Dermis microvascular lymphatic vessel endothelial cell (primary cell): Measurements from ENCODE around the gene DMD. TPM values are rescaled to one million over a fixed set of nuclear protein-coding genes. Genes with fewer than 3 reads are reported as not detected.
"Not testable (repeated sequence)": the region's sequence is repeated elsewhere in the genome, so short reads cannot be mapped to it uniquely, and the experiment has no call there.

Experiments used
- DNase-seq, 2 donors: peaks; one replicate each; pipeline versions ENCODE4 v3.0.0 to v3.0.0-alpha.2; 2010; ENCODE audit warnings: low read depth in 2 of 2
- total RNA-seq: library from RNA; depleted of rRNA; stranded (reverse); fragments of >200 nt; gene quantifications from 2 replicates; pipeline ENCODE4 v1.2.1, GENCODE V29; 2014

Gene DMD
- total RNA-seq, 1 donor from 2014 or later, result 1.8 TPM

DNA sequence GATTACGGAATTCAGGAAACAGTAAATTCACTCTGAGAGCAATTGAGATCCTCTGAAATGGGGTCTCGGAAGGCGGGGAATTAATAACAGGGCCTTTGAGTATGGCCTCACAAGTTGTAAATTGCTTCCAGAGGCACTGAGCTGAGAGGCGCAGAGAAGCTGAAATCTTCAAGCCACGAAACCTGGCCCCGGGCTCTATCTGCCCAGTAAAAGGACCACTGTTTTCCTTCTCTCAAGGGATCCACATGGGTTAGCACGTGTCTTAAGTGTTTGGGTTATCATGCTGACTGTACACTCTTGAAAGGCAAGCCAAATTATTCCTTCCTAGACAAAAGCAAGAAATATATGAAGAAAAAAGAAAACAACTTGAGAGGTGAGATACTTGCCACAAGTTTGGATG lies 1126.6 kb downstream of the DMD start:
- no peak for DNase-seq

DNA sequence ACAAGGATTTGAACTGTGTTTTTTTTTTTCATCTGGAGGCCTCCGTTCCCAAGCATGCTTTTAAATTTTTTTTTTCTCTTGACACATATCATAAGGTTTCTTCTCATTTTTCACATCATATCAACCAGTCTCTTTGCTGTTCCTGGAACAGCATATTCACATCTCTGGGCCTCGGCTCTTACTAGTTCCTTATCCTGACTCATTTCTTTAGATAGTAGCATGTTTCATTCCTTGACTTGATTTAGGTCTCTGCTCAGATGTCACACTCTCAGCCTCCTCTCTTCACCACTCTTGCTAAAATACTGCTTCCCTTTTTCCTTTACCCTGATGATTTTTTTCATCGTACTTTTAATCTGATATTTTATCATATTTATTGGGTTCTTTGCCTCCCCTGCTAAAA lies 1163.1 kb downstream of the DMD start:
- no peak for DNase-seq

DNA sequence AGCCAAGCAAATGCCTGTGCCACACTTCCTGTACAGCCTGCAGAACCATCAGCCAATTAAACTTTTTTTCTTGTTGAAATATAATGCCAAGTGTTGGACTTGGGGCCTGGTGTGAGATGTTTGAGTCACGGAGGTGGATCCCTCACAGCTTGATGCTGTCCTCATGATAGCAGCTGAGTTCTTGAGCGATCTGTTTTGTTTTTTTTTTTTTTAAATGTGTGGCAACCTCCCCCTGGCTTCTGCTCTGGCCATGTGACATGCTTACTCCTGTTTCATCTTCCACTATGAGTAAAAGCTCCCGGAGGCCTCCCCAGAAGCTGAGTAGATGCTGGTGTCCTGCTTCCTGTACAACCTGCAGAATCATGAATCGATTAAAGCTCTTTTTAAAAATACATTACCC lies 1166.2 kb downstream of the DMD start:
- no peak for DNase-seq

DNA sequence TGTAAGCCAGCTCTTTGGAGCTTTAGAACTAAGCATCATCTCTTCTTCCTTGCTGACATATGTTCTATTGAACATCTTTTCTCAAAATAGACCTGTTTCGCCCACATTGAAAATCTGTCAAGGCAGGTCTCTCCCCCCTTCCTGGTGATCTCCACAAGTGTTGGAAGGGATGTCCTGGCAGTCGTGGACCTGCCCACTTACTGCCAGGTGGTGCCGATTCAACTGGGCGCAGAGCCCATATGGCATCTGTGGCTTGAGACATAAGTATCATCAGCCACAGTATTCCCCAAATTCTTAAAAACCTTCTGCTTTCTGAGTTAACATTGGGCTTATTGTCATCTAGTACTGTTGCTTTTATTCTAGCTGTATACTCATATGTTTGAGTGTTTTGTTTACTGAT lies 1170.2 kb downstream of the DMD start:
- no peak for DNase-seq

DNA sequence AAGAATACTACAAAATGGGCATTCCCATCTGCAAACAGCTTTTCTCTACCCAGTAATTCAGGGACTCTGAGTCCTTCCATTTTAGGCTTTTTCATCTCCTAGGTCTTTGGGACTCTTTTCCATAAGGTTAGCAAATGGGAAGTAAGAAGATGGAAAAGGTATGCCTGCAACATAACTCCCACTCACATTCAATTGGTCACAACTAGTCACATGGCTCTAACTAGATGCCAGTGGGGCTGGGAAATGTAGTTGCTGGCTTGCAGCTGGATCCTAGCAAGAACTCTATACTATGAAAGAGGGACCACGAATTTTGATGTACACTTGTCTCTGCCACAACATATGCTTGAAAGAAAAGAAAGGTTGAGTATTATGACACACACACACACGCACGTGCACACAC lies 1184.6 kb downstream of the DMD start:
- no peak for DNase-seq

DNA sequence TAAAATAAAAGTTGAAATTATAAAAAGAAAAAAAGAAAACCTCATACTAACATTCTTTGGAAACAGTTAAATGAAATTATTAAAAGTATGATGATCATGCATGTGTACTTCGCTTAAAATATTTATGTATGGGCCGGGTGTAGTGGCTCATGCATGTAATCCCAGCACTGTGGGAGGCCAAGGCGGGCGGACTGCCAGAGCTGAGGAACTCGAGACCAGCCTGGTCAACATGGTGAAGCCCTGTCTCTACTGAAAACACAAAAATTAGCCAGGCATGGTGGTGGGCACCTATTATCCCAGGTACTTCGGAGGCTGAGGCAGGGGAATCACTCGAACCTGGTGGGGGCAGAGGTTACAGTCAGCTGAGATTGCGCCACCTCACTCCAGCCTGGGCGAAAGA lies 1187.3 kb downstream of the DMD start:
- no peak for DNase-seq

DNA sequence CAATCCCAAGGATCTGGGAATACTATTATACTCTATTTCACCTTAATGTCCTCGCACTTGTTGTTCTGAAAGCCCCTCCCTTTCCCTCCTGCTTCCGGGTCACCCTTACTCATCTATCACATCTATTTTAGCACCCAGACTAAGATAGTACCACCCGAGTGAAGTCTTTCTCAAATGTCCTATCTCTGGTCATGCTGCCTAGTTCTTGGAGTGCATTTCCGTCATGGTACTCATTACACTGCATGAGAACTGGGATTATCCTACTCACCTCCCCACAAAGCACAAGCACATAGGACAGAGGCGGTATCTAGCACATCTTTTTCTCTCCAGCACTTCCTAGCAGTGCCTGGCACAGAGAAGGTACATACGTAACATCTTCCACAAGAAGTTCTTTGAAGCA lies 1195.2 kb downstream of the DMD start:
- DNase-seq, result no peak

DNA sequence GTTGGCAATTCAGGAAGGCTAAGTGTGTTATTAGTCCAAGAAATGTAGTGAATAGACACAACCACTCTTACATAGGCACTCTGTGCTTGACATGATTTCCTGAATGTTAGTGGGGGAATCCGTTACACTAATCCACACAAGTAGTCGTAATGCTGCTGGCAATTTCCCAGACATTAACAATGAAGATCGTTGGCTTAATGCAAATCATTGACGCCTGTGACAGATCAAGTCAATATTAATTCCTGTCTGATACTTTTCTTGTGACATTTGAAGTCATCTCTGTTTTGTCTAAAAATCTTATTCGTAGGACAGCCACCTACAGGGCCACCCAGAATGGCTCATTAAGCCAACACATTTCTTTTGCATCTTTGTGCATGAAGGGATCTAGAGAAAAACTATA lies 1200.4 kb downstream of the DMD start:
- DNase-seq, result no peak

DNA sequence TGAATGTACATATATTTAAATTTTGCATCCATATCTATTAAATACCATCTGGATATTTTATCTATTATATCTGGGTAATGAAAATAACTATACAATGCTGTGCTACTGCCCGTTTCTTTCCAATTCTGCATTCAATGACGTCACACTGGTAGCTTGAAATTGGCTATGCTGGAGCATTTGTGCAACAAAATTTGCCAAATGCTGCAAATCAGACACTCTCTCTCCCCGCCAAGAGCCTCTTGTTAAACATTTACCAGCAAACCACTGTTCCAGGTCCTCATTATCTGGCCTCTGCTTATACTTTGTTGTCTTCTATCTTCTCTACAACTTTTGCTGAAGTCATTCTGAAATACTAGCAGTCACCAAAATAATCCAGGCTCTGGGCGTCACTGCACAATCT lies 1201.1 kb downstream of the DMD start:
- no peak for DNase-seq

DNA sequence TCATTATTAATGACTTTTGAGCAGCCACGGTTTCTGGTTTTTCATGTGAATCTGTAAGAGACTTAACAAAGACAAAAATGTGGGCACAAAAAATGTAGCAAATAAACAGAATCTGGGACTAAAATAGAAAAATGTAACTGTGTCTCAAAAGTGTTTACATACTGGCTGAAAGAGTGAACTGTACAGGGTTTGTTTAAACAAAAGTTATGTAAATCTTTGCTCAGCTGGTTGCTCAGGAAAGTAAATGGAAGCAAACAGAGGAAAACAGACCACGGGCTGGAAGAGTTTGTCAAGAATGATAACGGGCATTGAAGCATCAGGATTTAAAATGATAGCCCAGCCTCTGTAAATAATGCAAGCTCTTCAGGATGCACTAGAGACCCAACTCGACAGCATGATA lies 1217.7 kb downstream of the DMD start:
- no peak for DNase-seq

DNA sequence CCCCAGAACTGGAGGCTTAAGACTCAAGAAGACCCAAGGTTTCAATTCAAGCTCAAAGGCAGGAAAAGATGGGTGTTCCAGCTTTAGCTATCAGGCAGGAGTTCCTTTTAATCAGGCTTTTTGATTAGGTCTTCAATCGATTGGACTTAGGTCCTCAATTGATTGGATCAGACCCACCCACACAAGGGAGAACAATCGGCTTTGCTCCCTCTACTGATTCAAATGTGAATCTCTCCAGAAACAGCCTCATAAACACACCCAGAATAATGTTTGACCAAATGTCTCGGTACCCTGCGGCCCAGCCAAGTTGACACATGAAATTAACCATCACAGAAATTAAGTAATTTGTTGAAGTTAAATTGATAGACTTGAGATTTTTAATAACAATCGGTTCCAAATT lies 1222.4 kb downstream of the DMD start:
- DNase-seq, result no peak

DNA sequence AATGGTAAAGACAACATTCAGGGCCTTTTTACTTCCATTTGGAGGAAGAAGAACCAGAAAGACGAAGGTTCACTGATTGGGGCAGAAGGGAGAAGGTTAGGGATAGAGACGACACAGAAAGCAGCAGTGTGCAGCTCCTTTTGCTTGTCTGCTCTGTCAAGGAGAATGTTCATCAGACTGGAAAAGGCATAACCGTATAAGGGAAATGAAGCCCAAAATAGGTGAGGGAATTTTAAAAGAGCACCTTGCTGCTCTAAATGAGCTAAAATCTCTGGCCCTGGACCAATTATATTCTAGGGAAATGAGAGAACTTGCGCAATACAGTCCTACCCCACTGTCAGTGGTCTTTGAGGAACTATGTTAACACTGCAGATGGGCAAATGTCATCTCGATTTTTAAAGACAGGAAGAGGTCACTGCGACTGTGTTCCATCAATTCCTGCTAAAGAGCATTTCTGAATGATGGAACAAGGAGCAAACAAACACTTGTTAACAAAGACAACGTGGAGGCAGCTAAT lies 1229.7 kb downstream of the DMD start:
- no peak for DNase-seq

DNA sequence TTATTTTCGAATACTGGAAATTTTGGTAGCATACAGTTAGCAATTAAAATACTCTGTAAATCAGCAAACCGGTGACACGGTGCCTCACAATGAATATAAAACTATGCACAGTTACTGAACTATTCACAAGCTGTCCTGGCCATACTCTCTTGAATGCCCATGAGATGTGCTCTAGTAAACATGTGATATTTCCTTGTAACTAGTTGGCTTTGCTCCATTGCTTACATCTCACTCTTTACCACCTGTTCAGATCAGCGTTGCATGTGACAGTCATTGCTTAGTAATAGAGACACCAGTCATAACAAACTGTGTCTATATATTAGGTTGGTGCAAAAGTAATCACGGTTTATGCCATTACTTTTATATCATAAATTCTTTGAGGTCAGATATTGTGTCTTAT lies 1241.6 kb downstream of the DMD start:
- no peak for DNase-seq

DNA sequence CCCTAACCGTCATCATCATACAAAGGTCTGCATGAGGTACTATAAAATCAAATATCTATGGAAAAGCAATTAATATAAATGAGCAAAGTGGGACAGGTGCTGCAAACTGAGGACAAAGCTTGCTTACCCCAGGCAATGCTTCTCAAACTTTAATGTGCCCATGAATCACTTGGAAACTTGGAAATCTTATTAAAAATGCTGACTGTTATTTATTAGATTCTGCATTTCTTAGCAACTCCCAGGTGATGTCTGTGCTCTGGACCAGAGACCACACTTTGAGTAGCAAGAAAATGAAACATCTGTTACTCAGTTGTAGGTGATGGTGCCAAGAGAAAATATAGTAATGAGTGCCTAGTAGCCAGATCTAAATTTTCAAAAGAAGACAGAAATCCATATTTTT lies 1249.1 kb downstream of the DMD start:
- no peak for DNase-seq

DNA sequence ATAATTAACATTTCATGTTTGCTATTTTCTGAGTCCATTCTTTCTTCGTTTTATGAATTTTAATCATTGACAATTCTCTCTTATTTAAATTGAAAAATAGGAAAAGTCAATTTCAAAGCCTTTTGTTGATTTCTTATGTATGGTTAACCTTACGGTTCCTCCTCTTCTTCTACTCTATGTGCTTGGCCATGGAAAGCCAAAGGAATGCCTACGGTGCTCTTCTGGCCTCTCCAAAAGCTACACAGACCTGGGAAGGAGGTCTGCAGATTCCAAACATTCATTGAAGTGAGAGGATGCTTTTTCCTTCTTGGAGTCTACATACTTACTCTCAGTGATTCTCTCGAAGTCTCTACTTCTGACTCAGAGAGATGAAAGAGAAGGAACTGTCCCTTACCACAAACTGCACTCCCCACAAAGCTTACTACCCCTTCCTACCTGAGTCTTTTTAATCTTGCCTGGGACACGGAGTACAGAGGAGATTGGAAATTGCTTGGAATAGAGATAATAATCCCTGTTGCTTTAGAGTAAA lies 1276.4 kb downstream of the DMD start:
- DNase-seq, result no peak

DNA sequence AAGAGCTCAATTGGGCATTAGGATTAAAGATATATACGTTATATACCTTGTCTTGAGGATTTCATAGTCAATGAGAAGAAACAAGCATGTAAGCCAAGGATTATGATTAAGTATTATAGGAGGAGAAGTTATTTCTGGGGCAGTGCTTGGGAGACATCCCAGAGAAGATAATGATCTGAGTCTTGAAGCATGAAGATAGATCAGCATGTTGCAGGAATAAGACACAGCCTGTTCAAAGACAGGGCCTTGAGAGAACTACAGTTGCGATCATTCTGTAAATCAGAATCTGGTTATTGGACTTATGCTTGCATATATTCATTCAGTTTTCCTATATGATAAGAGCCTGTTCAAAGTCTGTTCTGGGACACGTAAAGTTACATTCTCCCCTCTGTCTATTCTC lies 1277.3 kb downstream of the DMD start:
- DNase-seq, result no peak

DNA sequence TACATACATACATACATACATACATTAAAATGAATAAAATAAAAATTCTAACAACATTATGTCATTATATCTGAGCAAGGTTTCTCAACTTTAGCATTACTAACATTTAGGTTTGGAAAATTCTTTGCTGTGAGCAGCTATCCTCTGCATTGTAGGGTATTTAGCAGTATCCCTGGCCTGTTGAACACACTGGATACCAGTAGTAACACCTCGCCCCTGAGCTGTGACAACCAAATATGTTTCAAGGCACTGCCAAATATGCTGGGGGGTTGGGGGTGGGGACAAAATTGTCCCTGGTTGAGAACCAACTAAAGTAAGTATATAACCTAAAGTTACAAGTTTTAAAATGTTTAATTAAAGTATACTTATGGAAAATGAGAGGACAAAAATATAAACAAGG lies 1278.6 kb downstream of the DMD start:
- no peak for DNase-seq

DNA sequence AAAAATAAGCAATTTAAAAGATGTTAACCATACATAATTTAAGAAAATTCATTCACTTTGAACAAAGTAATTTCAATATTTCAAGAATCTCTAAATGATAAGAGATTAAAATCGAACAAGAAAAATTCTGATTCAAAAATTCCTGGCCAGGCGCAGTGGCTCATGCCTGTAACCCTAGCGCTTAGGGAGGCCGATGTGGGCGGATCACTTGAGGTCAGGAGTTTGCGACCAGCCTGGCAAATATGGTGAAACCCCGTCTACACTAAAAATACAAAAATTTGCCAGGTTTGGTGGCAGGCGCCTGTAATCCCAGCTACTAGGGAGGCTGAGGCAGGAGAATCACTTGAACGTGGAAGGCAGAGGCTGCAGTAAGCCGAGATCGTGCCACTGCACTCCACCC lies 1279.0 kb downstream of the DMD start:
- DNase-seq, result not testable (repeated sequence)

DNA sequence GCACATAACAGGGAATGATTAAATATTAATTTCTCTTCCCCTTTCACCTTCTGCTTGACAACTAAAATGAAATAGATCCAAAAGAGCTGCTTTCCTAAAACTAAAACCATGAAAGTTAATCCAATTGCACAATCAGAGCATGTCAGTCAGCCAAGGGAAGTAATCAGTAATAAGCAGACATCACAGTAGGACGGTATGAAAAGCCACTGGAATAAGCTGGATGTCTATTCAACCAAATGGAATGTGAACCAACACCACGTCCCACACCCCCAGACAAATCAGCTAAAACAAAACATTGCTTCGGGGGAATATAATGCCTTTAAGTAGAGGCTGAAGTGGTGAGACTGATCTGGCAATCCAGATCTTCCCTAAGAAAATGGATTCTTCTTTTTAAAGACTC lies 1280.1 kb downstream of the DMD start:
- no peak for DNase-seq

DNA sequence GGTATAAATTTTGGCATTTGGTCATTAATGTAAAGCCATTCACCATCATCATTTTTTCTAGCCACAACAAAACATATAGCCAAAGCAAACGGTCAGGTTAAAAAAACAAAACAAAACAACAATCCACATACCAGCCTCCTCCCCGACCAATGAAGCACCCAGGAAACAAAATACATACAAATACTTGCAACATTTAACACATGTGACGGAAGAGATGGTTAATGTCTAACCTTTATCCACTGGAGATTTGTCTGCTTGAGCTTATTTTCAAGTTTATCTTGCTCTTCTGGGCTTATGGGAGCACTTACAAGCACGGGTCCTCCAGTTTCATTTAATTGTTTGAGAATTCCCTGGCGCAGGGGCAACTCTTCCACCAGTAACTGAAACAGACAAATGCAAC lies 1282.0 kb downstream of the DMD start:
- no peak for DNase-seq

DNA sequence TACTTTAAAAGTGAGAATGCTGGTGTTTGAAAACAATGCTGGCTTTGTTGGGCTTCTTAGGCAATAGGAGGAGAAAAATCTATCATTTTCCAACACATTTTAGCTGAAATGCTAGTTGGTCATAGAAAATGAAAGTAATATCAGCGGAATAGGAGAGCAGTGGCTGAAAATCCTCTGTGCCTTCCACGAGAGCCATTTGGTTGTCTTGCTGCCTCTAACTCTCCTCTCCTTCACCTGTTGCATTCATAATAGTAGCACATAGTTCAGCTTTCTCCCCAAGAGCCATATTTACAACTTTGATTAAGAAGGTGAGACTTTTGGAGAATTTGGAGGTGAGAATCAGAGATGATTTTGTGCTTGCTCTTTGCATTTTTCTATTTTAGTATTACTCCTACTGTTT lies 1290.1 kb downstream of the DMD start:
- DNase-seq, result no peak

DNA sequence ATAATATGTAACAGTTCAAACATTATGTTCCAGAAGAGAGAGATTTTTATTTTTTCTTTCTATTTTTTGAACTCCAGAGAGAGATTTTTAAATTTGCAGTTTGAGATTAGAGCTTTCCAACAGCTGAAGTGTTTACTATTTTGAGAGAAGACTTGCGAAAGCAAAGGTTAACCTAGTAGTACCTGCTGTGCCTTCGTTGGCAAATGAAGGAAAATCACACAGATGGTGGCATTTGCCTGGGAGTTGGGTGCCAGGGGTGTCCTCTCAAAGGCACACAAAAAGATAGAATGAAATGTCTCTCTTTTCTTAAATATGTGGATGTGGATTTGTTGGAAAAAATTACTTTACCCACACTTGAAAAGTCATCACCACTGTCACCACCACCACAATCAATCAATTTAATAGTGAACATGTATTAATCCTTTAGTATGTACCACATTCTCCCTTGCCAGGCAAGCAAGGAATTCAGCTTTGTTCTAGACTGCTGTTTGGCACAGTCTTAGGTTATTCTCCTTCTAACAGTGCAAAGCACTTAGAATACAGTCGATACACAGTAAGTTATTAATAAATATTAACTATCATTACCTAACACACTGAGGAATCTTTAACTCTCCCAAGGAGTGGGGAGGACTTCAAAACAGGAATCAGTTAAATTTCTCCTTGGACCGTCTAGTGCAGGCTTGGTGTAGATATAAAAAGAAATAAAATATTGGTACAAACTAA lies 1301.3 kb downstream of the DMD start:
- no peak for DNase-seq

DNA sequence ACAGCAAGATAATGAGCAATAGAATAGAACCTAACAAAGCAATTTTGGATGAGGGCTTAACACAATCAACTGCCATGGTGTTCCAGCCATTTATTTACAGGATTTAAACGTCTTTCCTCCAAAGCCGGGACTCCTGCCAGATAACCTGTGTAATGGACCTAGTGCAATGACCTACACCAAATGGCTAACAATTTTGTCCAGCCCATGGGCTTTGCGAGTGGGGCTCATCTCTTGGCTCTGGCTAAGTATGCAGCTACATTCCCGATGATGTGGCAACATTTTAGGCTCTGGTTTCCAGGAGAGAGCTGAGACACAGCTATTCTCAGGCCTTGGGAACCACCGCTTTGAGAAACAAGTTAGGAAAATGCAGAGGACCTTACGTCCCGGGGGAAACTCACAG lies 1317.2 kb downstream of the DMD start:
- no peak for DNase-seq

DNA sequence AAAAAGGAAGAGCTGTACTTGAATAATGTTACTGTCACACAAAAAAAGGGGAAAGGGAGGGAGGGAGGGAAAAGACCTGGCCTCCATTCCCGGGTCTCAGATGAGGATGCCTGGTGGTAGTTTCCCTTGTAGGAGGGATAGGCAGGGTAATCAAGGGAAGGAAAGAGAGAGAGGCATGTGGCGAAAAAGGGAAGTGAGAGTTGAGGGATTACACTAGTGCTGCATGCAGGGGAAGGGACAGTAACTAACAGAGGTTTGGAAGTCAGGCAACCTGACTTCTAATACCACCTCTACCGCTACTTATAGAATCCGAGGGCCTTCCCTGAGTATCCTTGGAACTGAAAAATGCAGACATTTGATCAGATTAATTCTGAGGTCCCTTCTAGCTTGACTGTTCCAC lies 1317.8 kb downstream of the DMD start:
- DNase-seq, result no peak
